HG03457 (cell line): Measurements from ENCODE around the gene NFASC.

Source experiments
- ATAC-seq: cut with Tn5 transposase; IDR thresholded peaks from one replicate; pipeline ENCODE4 v1.9.1; 2021; ENCODE audit warnings: moderate number of reproducible peaks; ENCODE audit not compliant: unreplicated experiment

Gene NFASC

DNA sequence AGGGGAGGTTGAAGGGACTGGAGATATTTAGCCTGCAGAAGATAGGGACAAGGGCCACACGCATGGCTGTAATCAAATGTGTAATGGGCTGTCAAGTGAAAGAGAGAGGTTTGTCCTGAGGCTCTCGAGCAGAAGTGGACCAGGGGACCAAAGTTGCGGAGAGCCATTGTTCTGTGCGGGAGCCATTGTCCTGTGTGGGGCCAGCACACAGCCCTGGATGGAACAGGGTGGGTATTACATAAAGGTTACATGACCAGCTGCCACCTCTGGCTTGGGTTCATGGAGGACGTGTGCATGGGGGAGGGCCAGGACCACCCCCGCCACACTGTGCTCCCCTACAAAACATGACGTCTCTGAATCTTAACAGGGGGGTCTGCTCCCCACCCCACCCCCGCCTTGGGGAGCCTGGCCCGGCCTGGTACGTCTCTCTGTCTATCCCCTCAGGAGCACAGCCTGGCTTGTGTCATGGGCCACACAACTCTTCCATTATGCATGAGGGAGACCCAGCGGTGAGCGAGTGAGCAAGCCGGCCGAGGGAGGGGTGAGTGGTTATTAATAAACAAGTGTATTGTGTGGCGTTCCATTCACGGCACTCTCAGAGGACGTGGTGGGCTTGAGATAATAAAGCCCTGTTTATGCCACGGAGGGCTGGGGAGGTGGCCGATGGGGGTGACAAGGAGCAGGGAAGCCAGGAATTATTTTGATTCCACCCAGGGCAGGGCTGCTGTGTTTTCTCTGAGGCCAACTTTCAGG is at the start of gene NFASC:
Gene NFASC, plus strand, starts transcription at position 703 of the 753 bp plus-strand sequence. CDS start 73,454 bp downstream, outside the sequence.
- no peak for ATAC-seq

GRCh38 chr1:204821476-204821875 is 49.2 kb upstream of the NFASC start:
- no peak for ATAC-seq

- no peak for ATAC-seq
These were observed 48.7 kb upstream of the NFASC start for GRCh38 chr1:204821924-204822323.

- no peak for ATAC-seq
These were observed 43.7 kb upstream of the NFASC start for GRCh38 chr1:204826970-204827369.

GRCh38 chr1:204828352-204828850 is 42.3 kb upstream of the NFASC start:
- no peak for ATAC-seq

- ATAC-seq: no peak
These were observed 41.4 kb upstream of the NFASC start for GRCh38 chr1:204829133-204829825.

GRCh38 chr1:204830747-204831146 is 39.9 kb upstream of the NFASC start:
- ATAC-seq: no peak

GRCh38 chr1:204831186-204831585 is 39.5 kb upstream of the NFASC start:
- no peak for ATAC-seq

DNA sequence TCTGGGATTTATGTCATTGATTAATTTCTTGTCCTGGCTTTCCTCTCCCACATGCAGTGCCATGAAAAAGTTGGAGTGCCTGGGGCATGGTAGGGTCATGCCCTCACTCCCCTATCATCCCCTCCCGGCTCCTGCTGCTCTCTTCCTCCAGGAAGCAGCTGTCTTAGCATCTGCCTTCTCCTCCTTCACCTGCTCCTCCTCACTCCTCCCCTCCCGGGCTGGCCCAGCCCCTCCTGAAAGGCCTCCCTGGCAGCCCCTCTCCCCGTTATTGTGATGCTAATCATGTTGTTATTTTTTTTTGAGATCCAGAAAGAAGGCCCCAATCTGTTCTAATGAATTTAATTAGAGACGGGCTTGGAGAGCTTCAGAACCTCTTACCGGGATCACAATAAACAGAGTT is 36.3 kb upstream of the NFASC start:
- ATAC-seq: no peak

- no peak for ATAC-seq
These were observed 35.9 kb upstream of the NFASC start for GRCh38 chr1:204834752-204835151.

DNA sequence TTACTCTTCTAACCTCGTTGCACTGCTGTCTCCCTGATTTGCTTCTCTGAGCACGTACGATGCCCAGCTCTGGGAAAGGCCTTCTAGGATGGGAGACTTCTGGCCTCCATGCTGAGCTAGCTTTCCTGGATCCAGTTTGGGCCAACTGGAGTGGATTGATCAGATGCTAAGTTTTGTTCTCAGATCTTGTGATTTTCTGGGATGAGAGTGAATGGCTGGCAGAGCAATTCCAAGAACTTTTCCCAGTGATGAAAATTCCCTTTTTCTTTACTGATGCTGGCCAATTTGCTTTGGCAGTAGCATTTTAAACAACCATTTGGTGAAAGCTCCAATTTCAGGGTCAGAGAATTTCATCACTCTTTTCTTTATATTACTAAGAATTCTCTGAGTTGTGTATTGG is 34.9 kb upstream of the NFASC start:
- ATAC-seq: no peak

DNA sequence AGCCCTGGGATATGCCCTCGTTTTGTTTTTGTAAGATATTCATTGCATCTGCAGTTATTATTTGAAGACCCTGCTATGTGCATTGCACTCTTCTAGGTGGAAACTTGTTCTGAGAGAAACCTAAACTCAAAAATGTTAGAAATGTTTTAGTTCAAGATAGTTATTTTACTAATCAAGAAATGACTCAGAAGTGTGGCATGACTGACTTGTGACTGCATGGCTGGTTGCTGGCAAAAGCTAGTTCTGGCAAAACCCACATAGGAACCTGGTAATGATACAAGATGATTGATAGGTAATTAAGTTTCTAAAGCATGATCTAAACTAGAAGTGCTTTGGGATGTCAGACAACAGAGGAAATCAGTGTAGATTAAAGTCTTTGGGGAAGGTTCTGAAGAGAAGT is 33.8 kb upstream of the NFASC start:
- no peak for ATAC-seq

DNA sequence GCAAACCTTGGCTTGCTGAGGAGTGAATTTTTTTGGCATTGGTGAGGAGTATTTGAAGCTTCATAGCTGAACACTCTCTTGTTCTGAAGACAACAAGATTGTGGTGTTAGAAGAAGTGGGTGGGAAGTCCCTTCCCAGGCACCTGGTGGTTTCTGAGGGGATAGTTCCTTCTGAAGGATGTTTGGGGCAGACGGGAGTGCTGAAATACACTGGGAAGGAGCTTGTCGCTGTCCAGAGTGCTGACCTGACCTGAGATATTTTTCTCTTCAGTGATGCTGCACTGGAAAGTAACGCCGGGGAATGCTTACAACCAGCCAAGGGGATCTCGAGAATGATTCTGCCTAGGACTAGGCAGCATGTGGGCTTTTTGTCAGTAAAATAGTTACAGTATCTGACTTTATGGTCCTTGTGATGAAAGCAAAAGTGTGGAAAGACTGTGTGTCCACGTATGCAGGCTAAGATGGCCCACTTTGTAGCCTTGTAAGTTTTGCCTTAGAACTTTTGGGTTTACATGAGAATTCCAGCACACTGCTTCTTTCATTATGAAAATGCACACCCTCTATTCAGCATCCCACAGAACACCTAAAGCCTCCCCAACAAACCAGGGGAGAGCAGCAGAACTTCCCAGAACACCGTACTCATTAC is 33.1 kb upstream of the NFASC start:
- ATAC-seq: no peak

DNA sequence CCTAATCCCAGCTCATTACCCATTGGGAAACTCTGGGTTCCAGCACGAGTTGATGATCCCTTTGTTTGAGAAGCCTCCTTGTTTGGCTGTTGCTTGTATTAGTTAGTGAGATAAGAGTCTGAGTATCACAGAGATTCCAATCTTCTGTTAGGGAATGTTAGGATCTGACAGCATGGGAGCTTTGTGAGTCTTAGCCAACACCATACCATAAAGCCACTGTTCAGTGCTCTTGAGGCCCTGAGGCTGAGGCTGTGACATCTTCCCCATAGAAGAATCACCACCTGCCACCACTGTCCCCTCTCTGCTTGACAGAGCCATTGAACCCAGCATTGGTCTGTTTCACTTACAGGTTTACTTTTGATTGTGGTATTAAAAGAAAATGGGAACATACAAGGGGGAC is 29.3 kb upstream of the NFASC start:
- ATAC-seq: no peak

- no peak for ATAC-seq
These were observed 28.9 kb upstream of the NFASC start for GRCh38 chr1:204841798-204842197.

GRCh38 chr1:204842369-204842768 is 28.3 kb upstream of the NFASC start:
- no peak for ATAC-seq

DNA sequence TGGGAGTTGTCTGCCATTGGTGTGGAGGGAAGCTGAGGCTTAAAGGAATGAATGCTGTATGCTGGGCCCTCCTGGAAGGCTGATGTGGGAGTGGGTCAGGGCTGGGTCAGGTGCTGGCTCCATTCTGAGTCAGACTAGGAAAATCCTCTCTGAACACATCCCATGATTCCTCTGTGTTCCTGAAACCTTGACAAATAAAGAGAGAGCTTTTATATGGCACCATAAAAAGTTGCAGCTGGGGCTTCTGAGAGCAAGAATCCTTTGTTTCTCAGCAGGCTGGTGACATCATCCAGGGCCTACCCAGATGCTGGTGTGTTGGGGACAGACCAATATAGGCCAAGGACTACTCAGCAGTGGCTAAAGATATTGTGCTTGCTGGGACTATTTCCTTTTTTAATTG is 27.8 kb upstream of the NFASC start:
- ATAC-seq: no peak

DNA sequence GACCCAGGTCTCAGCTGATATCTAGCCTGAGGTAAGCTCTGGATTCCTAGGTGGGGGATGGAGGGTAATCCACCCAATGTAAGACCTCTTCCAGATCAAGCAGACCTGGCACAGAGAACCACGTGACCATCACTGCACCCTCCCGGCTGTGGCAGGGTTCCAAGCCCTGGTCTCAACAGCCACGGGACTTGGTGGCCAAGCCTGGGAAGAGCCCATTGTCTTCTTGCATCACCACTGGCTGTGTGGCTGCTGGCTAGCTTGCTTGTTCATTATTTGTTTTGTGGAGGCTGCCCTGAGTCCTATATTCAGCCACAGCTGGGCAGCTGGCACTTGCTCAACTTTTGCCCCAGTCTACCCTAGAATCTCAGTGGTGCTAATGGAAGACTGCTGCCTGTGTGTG is 24.1 kb upstream of the NFASC start:
- no peak for ATAC-seq

DNA sequence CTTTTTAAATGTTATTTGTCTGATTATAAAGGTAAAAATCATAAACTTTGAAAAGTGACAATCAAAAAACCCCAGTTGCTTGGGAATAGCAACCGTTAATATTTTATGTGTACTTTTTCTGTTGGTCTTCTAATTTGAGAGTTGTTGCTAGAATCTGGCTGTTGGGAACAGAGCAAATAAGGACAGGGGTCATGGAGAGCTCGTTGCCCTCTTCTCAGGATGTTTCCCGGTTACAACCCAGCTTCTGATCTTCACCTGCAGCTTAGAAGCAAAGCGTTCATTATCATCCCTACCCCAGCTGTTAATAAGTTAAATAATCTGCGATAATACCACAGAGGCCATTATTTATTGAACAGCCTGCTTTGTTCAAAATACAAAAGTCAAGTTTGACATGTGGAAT is 22.1 kb upstream of the NFASC start:
- ATAC-seq: no peak

DNA sequence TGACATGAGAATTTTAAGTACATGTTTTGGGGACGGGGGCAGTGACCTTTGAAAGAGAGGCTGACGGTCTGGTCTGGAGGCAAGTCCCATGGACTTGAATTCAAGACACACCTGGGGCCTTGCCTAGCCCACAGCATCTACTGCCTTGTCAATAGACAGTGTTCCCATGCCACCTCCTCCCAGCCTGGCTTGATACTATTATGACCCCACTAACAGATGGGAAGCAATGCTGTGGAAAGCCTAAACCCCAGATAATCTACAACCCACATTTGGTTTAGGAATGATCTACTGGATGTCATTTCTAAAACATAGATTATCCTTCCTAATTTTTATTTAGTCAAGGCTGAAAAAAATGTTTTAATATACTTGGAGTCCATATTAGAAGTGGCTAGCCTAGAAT is 17.8 kb upstream of the NFASC start:
- no peak for ATAC-seq

DNA sequence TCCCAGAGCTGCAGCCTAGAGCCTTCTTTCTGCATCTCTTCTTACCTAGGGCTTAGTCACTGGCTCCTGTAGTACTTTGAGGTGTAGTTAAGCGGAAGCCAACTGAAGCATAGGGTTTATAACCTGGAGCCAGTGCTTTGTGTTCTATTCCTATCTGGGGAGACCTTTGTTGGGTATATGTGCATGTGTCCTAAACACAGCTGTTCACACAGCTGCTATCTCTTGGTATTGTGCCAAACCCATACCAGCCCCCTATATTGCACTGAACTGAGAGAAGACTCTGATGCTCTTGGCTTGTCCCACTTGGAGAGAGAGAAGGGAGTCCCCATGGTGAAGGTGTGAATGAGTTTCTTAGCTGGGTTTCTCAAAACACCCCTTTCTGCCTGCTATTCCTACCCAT is 17.2 kb upstream of the NFASC start:
- ATAC-seq: no peak

GRCh38 chr1:204854286-204854685 is 16.4 kb upstream of the NFASC start:
- ATAC-seq: no peak
